ENCODE results near the gene IFIH1.
A peak's percentile ranks its signal among the peaks of the same experiment; 100 is the strongest.

The IFIH1 gene

GRCh38 chr2:162318328-162319180 lies at the start of gene IFIH1:
TSS of gene IFIH1 (minus strand) at chr2:162318684. CDS start at chr2:162318307, 377 bp downstream.
- peak; percentile 89 for DNase-seq

GRCh38 chr2:162365392-162365791 lies 46.9 kb upstream of the IFIH1 start:
- no peak for DNase-seq

GRCh38 chr2:162344617-162344950 lies 26.1 kb upstream of the IFIH1 start:
- DNase-seq, result no peak

GRCh38 chr2:162343824-162344616 lies 25.5 kb upstream of the IFIH1 start, which contains the start of gene GCA:
TSS of gene GCA (plus strand) at chr2:162344132. CDS start at chr2:162344249, 117 bp downstream.
- peak; percentile 99 for DNase-seq

- DNase-seq, result no peak
These were observed 25.0 kb upstream of the IFIH1 start for GRCh38 chr2:162343492-162343823.

GRCh38 chr2:162342841-162343240 lies 24.4 kb upstream of the IFIH1 start:
- no peak for DNase-seq

GRCh38 chr2:162342321-162342720 lies 23.8 kb upstream of the IFIH1 start:
- DNase-seq, result no peak

GRCh38 chr2:162340822-162341221 lies 22.3 kb upstream of the IFIH1 start:
- DNase-seq, result no peak

GRCh38 chr2:162337868-162338267 lies 19.4 kb upstream of the IFIH1 start:
- DNase-seq, result no peak

GRCh38 chr2:162333968-162334367 lies 15.5 kb upstream of the IFIH1 start:
- no peak for DNase-seq

GRCh38 chr2:162330881-162331280 lies 12.4 kb upstream of the IFIH1 start:
- DNase-seq, result no peak

- no peak for DNase-seq
These were observed 10.1 kb upstream of the IFIH1 start for GRCh38 chr2:162328424-162329157.

- no peak for DNase-seq
These were observed 9.3 kb upstream of the IFIH1 start for GRCh38 chr2:162327806-162328205.

GRCh38 chr2:162327134-162327769 lies 8.8 kb upstream of the IFIH1 start:
- DNase-seq, result no peak

- no peak for DNase-seq
These were observed 6.5 kb upstream of the IFIH1 start for GRCh38 chr2:162324953-162325352.

GRCh38 chr2:162320864-162321517 lies 2.5 kb upstream of the IFIH1 start:
- DNase-seq, result no peak

- DNase-seq, result peak; percentile 76
These were observed 590 bp downstream of the IFIH1 start for GRCh38 chr2:162317861-162318327.

- no peak for DNase-seq
These were observed 1.3 kb downstream of the IFIH1 start for GRCh38 chr2:162317058-162317742.

GRCh38 chr2:162316590-162316989 lies 1.9 kb downstream of the IFIH1 start:
- DNase-seq, result no peak

- no peak for DNase-seq
These were observed 2.5 kb downstream of the IFIH1 start for GRCh38 chr2:162315938-162316337.

- DNase-seq, result no peak
These were observed 5.6 kb downstream of the IFIH1 start for GRCh38 chr2:162312853-162313252.
